H1 (cell line): ENCODE results near the gene IL18BP. TPM values are rescaled to one million over a fixed set of nuclear protein-coding genes. Genes with fewer than 3 reads are reported as not detected.

ENCODE experiments used
- CTCF ChIA-PET: fragments of 300-600 bp; sonication (Branson Sonifier 250); formaldehyde crosslinking; loops from one replicate; lab custom pipeline; 2021; ENCODE audit not compliant: partially characterized antibody; lab: Charles Lee
- POLR2A ChIA-PET: fragments of 300-600 bp; sonication (Branson Sonifier 250); formaldehyde crosslinking; loops from one replicate; lab custom pipeline; 2021; ENCODE audit warnings: inconsistent platforms; ENCODE audit not compliant: partially characterized antibody; lab: Charles Lee
- DNase-seq, 2 experiments: peaks; one replicate each; pipeline versions ENCODE4 v3.0.0 to v3.0.0-alpha.2; 2010 to 2022; ENCODE audit warnings: low spot score in 2 of 2, low read depth in 1 of 2, mixed read lengths in 1 of 2
- FAIRE-seq: peaks from 2 replicates; lab custom pipeline; 2011; peaks lifted over from hg19 to GRCh38; lab: Jason Lieb, UNC
- H2AFZ ChIP-seq: 2 replicates; pipeline ENCODE4 v1.8.1; 2012; ENCODE audit warnings: low read length, inconsistent platforms
- H2AK5ac ChIP-seq: 2 replicates; pipeline ENCODE4 v1.6.1; 2013; ENCODE audit warnings: low read depth, low read length
- H2BK120ac ChIP-seq: replicated peaks from 2 replicates; pipeline ENCODE3; 2013; ENCODE audit warnings: low read depth, low read length, inconsistent platforms
- H2BK12ac ChIP-seq: 2 replicates; pipeline ENCODE4 v1.6.1; 2013; ENCODE audit warnings: low read depth, low read length
- H2BK15ac ChIP-seq: 2 replicates; pipeline ENCODE4 v1.6.1; 2013; ENCODE audit warnings: low read length
- H2BK20ac ChIP-seq: 2 replicates; pipeline ENCODE4 v1.6.1; 2013; ENCODE audit warnings: low read length
- H2BK5ac ChIP-seq: 2 replicates; pipeline ENCODE4 v1.6.1; 2013; ENCODE audit warnings: low read depth, low read length
- H3K14ac ChIP-seq: 2 replicates; pipeline ENCODE4 v1.6.1; 2013; ENCODE audit warnings: inconsistent platforms; ENCODE audit not compliant: insufficient read length
- H3K18ac ChIP-seq: 2 replicates; pipeline ENCODE4 v1.6.1; 2013; ENCODE audit warnings: low read length; ENCODE audit errors: extremely low read depth
- H3K23ac ChIP-seq: 2 replicates; pipeline ENCODE4 v1.6.1; 2013; ENCODE audit warnings: inconsistent platforms; ENCODE audit not compliant: insufficient read length
- H3K23me2 ChIP-seq: 2 replicates; pipeline ENCODE4 v1.6.1; 2013; ENCODE audit warnings: low read depth, low read length
- H3K27ac ChIP-seq: 2 replicates; pipeline ENCODE4 v1.6.1; 2011; ENCODE audit warnings: low read depth, low read length, inconsistent platforms
- H3K27me3 ChIP-seq, 4 experiments: replicated peaks in 1 of 4; 1 replicate in 1 of 4; 2 replicates in 3 of 4; pipeline versions ENCODE4 v1.6.1 to v1.8.1; 2011 to 2013; ENCODE audit warnings: low read length in 3 of 4, mild to moderate bottlenecking in 3 of 4, inconsistent platforms in 2 of 4, mixed read lengths in 2 of 4, moderate library complexity in 1 of 4; ENCODE audit not compliant: control insufficient read depth in 3 of 4, insufficient read depth in 3 of 4; ENCODE audit errors: extremely low read depth in 1 of 4
- H3K36me3 ChIP-seq, 4 experiments: 2 replicates each; pipeline versions ENCODE4 v1.6.1 to v1.8.1; 2011 to 2013; ENCODE audit warnings: mild to moderate bottlenecking in 4 of 4, low read length in 3 of 4, moderate library complexity in 2 of 4, control low read depth in 1 of 4, inconsistent platforms in 1 of 4; ENCODE audit not compliant: insufficient read depth in 4 of 4, control insufficient read depth in 2 of 4
- H3K4ac ChIP-seq: replicated peaks from 2 replicates; pipeline ENCODE3; 2013; ENCODE audit warnings: low read length, low read depth, mixed read lengths, inconsistent platforms; ENCODE audit not compliant: insufficient read length
- H3K4me1 ChIP-seq, 4 experiments: replicated peaks in 1 of 4; 1 replicate in 1 of 4; 2 replicates in 3 of 4; pipeline versions ENCODE4 v1.6.1 to v1.8.1; 2011 to 2013; ENCODE audit warnings: low read length in 3 of 4, inconsistent platforms in 2 of 4, mixed read lengths in 1 of 4; ENCODE audit not compliant: insufficient read depth in 4 of 4, control insufficient read depth in 3 of 4
- H3K4me2 ChIP-seq, 2 experiments: 2 replicates each; pipeline versions ENCODE4 v1.6.1 to v1.8.1; 2011 to 2013; ENCODE audit warnings: low read depth in 2 of 2, low read length in 2 of 2, control low read depth in 1 of 2, inconsistent platforms in 1 of 2, mild to moderate bottlenecking in 1 of 2; ENCODE audit not compliant: insufficient read depth in 1 of 2
- H3K4me3 ChIP-seq, 4 experiments: fragments of 200-600, 300-600 bp in 1 of 4; sonication (generic), shearing (Covaris generic), sonication (Bioruptor Twin) in 1 of 4; 2 replicates each; pipeline versions ENCODE4 v1.5.1 to v1.8.1; 2011 to 2016; ENCODE audit warnings: low read length in 4 of 4, low read depth in 3 of 4, control low read depth in 2 of 4, inconsistent platforms in 2 of 4, mild to moderate bottlenecking in 2 of 4, mixed read lengths in 1 of 4, moderate library complexity in 1 of 4; ENCODE audit not compliant: insufficient read depth in 2 of 4; ENCODE audit errors: extremely low read depth in 1 of 4
- H3K56ac ChIP-seq: replicated peaks from 2 replicates; pipeline ENCODE3; 2013; ENCODE audit warnings: low read depth, mild to moderate bottlenecking, mixed read lengths, low read length, inconsistent platforms; ENCODE audit not compliant: insufficient read length
- H3K79me1 ChIP-seq: 2 replicates; pipeline ENCODE4 v1.6.1; 2013; ENCODE audit warnings: low read depth, low read length, control low read depth
- H3K79me2 ChIP-seq, 2 experiments: 2 replicates each; pipeline versions ENCODE4 v1.6.1 to v1.8.1; 2012 to 2013; ENCODE audit warnings: low read length in 2 of 2, mild to moderate bottlenecking in 2 of 2, inconsistent platforms in 1 of 2; ENCODE audit not compliant: insufficient read depth in 2 of 2, control insufficient read depth in 1 of 2
- H3K9ac ChIP-seq, 4 experiments: replicated peaks in 1 of 4; 1 replicate in 1 of 4; 2 replicates in 3 of 4; pipeline versions ENCODE4 v1.6.1 to v1.8.1; 2011 to 2013; ENCODE audit warnings: low read depth in 3 of 4, low read length in 3 of 4, control low read depth in 2 of 4, mild to moderate bottlenecking in 2 of 4, moderate library complexity in 2 of 4, inconsistent platforms in 1 of 4; ENCODE audit errors: extremely low read depth in 1 of 4
- H3K9me3 ChIP-seq, 2 experiments: 2 replicates each; pipeline versions ENCODE4 v1.6.1 to v1.8.1; 2012 to 2013; ENCODE audit warnings: mild to moderate bottlenecking in 2 of 2, moderate library complexity in 2 of 2, control low read depth in 1 of 2, inconsistent platforms in 1 of 2, low read depth in 1 of 2, low read length in 1 of 2, mixed read lengths in 1 of 2; ENCODE audit not compliant: insufficient read depth in 2 of 2
- H4K20me1 ChIP-seq, 2 experiments: replicated peaks in 1 of 2; 2 replicates each; pipeline versions ENCODE3 to v1.8.1; 2011 to 2013; ENCODE audit warnings: inconsistent platforms in 2 of 2, low read length in 2 of 2, mild to moderate bottlenecking in 1 of 2; ENCODE audit not compliant: insufficient read depth in 2 of 2, control insufficient read depth in 1 of 2
- H4K5ac ChIP-seq: 2 replicates; pipeline ENCODE4 v1.6.1; 2013; ENCODE audit warnings: low read length, low read depth, mixed read lengths, inconsistent platforms; ENCODE audit not compliant: insufficient read length
- H4K8ac ChIP-seq: 2 replicates; pipeline ENCODE4 v1.8.0; 2013; ENCODE audit warnings: mild to moderate bottlenecking, moderate library complexity, low read length, inconsistent platforms; ENCODE audit not compliant: insufficient read depth; ENCODE audit errors: extremely low read depth
- H4K91ac ChIP-seq: replicated peaks from 2 replicates; pipeline ENCODE3; 2013; ENCODE audit warnings: low read length, mixed read lengths, inconsistent platforms; ENCODE audit not compliant: insufficient read length
- BACH1 ChIP-seq: IDR thresholded peaks from 2 replicates; pipeline ENCODE4 v1.6.1; 2012; ENCODE audit warnings: low read length, improper control_type of control experiment
- CEBPB ChIP-seq: IDR thresholded peaks from 2 replicates; pipeline ENCODE4 v1.6.1; 2012; ENCODE audit warnings: low read depth, low read length
- CHD1 ChIP-seq: IDR thresholded peaks from 2 replicates; pipeline ENCODE4 v1.6.1; 2012; ENCODE audit warnings: low read depth, low read length, improper control_type of control experiment
- HDAC2 ChIP-seq, 2 experiments: fragments of 300-600 bp in 1 of 2; sonication (generic) in 1 of 2; IDR thresholded peaks; 2 replicates each; pipeline ENCODE4 v1.6.1; 2011 to 2012; ENCODE audit warnings: low read depth in 2 of 2, low read length in 2 of 2, mild to moderate bottlenecking in 2 of 2, moderate library complexity in 2 of 2, borderline replicate concordance in 1 of 2, inconsistent platforms in 1 of 2
- JUN ChIP-seq: IDR thresholded peaks from 2 replicates; pipeline ENCODE4 v1.6.1; 2011; ENCODE audit warnings: low read depth, mild to moderate bottlenecking, improper control_type of control experiment, low read length
- KDM1A ChIP-seq: fragments of 200-600, 300-600 bp; sonication (generic); IDR thresholded peaks from 2 replicates; pipeline ENCODE4 v1.7.1; 2016; ENCODE audit warnings: mild to moderate bottlenecking, low read length, borderline replicate concordance
- SIRT6 ChIP-seq: IDR thresholded peaks from one replicate; pipeline ENCODE4 v1.7.1; 2012; ENCODE audit warnings: low read length, inconsistent platforms
- SP1 ChIP-seq: IDR thresholded peaks from 2 replicates; pipeline ENCODE4 v1.6.1; 2011; ENCODE audit warnings: low read depth, low read length
- ZNF274 ChIP-seq: IDR thresholded peaks from 2 replicates; pipeline ENCODE4 v1.7.0; 2012; ENCODE audit warnings: low read length, borderline replicate concordance; ENCODE audit errors: extremely low read depth
- WGBS, 2 experiments: shearing (Covaris generic) in 1 of 2; methylation state at CpG; one replicate each; pipeline versions ENCODE4 v1.1.6 to v1.1.7; 2013 to 2015; ENCODE audit warnings: low lambda C conversion rate in 2 of 2, mixed read lengths in 2 of 2, inconsistent platforms in 1 of 2, low coverage in 1 of 2, missing lambda C conversion rate in 1 of 2; ENCODE audit not compliant: insufficient replicate concordance in 2 of 2, insufficient coverage in 1 of 2, insufficient read length in 1 of 2; ENCODE audit errors: extremely low coverage in 1 of 2, missing lambda C conversion rate in 1 of 2; 5-methylcytosine and 5-hydroxymethylcytosine counted together
- polyA plus RNA-seq, 7 experiments: library from polyadenylated mRNA; depleted of rRNA in 3 of 7; stranded (reverse) in 5 of 7; unstranded in 2 of 7; fragments of >200 nt in 5 of 7; fragments of 200-250 nt in 2 of 7; gene quantifications; 1 replicate in 5 of 7; 2 replicates in 1 of 7; 4 replicates in 1 of 7; pipeline versions ENCODE4 v1.2.1 to v1.2.3, GENCODE V29; 2011 to 2013; ENCODE audit warnings: missing spikeins in 2 of 7, mixed read lengths in 2 of 7
- total RNA-seq: library from RNA; stranded (reverse); fragmentation: NEBNext Ultra II Directional; extraction: Animal tissue kit (Norgen Biotek cat#: 25700); gene quantifications from 2 replicates; pipeline ENCODE4 v1.2.1, GENCODE V29; 2021
- TF ChIP-seq, protein P1 (sequence below), 3 experiments: IDR thresholded peaks; 1 replicate in 2 of 3; 2 replicates in 1 of 3; pipeline versions ENCODE4 v1.5.1 to v1.6.1; 2011; ENCODE audit warnings: low read length in 3 of 3, mild to moderate bottlenecking in 3 of 3, inconsistent platforms in 2 of 3, low read depth in 1 of 3, moderate library complexity in 1 of 3; ENCODE audit not compliant: insufficient read depth in 1 of 3; ENCODE audit errors: control extremely low read depth in 1 of 3

IL18BP gene
- total and polyA plus RNA-seq, 2 of the 8 experiments (the other 6 are each of a cell fraction or from before 2014, with no cell fraction given), result 9.8 to 17.0 TPM

DNA sequence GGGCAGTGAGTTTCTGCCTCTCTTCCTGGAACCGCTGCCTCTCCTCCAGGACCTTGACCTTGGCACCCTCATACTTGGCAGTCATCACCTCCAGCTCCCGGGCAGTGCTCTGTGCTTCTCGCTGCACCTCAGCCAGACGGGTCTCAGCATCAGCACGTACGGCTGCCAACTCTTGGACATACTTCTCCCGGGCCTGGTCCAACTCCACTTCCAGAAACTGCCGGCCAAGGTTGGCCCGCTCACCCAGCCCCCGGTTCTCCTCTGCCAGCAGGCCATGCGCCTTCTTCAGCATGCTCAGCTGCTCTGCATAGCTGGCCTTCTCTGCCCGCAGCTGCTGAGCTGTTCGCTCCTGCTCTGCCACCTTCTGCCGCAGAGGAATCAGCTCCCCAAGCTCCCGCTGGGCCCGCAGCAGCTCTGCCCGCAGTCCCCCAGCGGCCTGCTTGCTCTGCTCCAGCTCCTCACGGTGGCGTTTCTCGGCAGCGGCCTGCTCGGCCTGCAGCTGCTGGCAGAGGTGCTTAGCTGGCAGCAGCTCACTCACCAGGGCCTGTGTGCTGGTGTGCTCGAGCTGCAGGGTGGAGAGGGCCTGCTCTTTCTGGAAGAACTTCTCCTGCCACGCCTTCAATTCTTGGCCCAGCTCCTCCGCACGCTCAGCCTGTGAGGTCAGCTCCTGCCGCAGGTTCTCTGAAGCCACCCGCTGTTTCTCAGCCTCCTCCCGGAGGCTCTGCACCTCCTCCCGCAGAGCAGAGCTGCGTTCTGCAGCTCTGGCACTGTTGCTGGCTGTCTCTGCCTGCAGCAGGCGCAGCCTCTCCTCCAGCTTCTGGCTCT, 14.4 kb downstream of the IL18BP start:
- H2BK15ac ChIP-seq, result no peak overlapping the region
- H3K79me1 ChIP-seq, result no peaks in the 10 kb centered on the region; the same call in 1 of the 2 replicates
- H3K23ac ChIP-seq, result no peak overlapping the region
- H2AFZ ChIP-seq, result no peak overlapping the region
- no peaks in the 10 kb centered on the region for H3K9me3 ChIP-seq
- H3K79me2 ChIP-seq, result no peaks in the 10 kb centered on the region
- H3K36me3 ChIP-seq, result peaks cover 52 to 83% (median 74%) of the 10 kb centered on the region in 4 experiments
- H2BK20ac ChIP-seq, result no peak overlapping the region
- H3K14ac ChIP-seq, result no peak overlapping the region
- no peak overlapping the region for H4K91ac ChIP-seq
- H2BK5ac ChIP-seq, result no peak overlapping the region
- H3K18ac ChIP-seq, result no peak overlapping the region
- H3K4ac ChIP-seq, result no peak overlapping the region
- H4K20me1 ChIP-seq, result peaks cover 23 to 39% of the 10 kb centered on the region in 2 experiments
- FAIRE-seq (no peak), DNase-seq (no peak)
- TF ChIP-seq CEBPB (no peak), JUN (no peak), HDAC2 (IDR thresholded peaks at IDR 0.05; ENCODE audit: borderline replicate concordance in 1 of 2, low read depth in 2 of 2, low read length in 2 of 2) (no peak), SIRT6 (no peak), BACH1 (no peak), SP1 (no peak), KDM1A (no peak), ZNF274 (no peak), CHD1 (no peak)
- TF ChIP-seq, protein P1, sequence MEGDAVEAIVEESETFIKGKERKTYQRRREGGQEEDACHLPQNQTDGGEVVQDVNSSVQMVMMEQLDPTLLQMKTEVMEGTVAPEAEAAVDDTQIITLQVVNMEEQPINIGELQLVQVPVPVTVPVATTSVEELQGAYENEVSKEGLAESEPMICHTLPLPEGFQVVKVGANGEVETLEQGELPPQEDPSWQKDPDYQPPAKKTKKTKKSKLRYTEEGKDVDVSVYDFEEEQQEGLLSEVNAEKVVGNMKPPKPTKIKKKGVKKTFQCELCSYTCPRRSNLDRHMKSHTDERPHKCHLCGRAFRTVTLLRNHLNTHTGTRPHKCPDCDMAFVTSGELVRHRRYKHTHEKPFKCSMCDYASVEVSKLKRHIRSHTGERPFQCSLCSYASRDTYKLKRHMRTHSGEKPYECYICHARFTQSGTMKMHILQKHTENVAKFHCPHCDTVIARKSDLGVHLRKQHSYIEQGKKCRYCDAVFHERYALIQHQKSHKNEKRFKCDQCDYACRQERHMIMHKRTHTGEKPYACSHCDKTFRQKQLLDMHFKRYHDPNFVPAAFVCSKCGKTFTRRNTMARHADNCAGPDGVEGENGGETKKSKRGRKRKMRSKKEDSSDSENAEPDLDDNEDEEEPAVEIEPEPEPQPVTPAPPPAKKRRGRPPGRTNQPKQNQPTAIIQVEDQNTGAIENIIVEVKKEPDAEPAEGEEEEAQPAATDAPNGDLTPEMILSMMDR (IDR thresholded peaks at IDR 0.05; ENCODE audit: control extremely low read depth in 1 of 3, insufficient read depth in 1 of 3, low read depth in 1 of 3, low read length in 3 of 3), result no peak
- H3K4me3 ChIP-seq, result no peak overlapping the region
- no peaks in the 10 kb centered on the region for H3K23me2 ChIP-seq
- CTCF ChIA-PET, result interaction anchor here (0.7 to 25.0 kb wide), 16 partner anchors 8 to 185 kb away, joined by 3 to 423 read pairs (median 4); partner anchors contain the start of genes IL18BP and LAMTOR1
- no peak overlapping the region for H3K27ac ChIP-seq
- no peak overlapping the region for H3K9ac ChIP-seq
- no peak overlapping the region for H4K8ac ChIP-seq
- no peak overlapping the region for H2BK120ac ChIP-seq
- no peak overlapping the region for H3K56ac ChIP-seq
- no peak overlapping the region for H2BK12ac ChIP-seq
- no peaks in the 10 kb centered on the region for H3K4me1 ChIP-seq
- H2AK5ac ChIP-seq, result no peak overlapping the region
- POLR2A ChIA-PET, result interaction anchor here (0.6 to 3.3 kb wide), 8 partner anchors 8 to 96 kb away, joined by 3 to 9 read pairs (median 4); partner anchors contain the start of gene IL18BP
- WGBS, 2 experiments, result 95% methylated on average over 32 of the region's 33 CpGs; no CpG with 5 or more reads in 1 of the 2 experiments
- H3K4me2 ChIP-seq, result no peak overlapping the region
- H4K5ac ChIP-seq, result no peak overlapping the region
- H3K27me3 ChIP-seq, result no peaks in the 10 kb centered on the region
